Measurements from ENCODE around the gene INIP. TPM values are rescaled to one million over a fixed set of nuclear protein-coding genes. Genes with fewer than 3 reads are reported as not detected.

Gene INIP, protein sequence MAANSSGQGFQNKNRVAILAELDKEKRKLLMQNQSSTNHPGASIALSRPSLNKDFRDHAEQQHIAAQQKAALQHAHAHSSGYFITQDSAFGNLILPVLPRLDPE
- total RNA-seq = 1 to 10 TPM; 7.8 to 9.1 TPM
- polyA plus RNA-seq (2013, experiment 1 of 2) = 18.7 TPM
- polyA plus RNA-seq (2013, experiment 2 of 2) = 16.7 TPM
- 14.4 to 91.6 (median 52.5) reads per million in 172 experiments for total RNA-seq

GRCh38 chr9:112717661-112718331 lies at the start of gene INIP:
Gene INIP, minus strand, starts transcription at chr9:112718117. Its CDS starts 1,632 bp downstream, at chr9:112716485.
- peaks cover 32% of the 10 kb centered on the region for H3K36me3 Mint-ChIP-seq (ENCODE audit: low read depth)
- peaks cover 32% of the 10 kb centered on the region for H3K4me1 Mint-ChIP-seq (ENCODE audit: low read depth)
- H3K9me3 Mint-ChIP-seq = no peaks in the 10 kb centered on the region
- no peaks in the 10 kb centered on the region for H3K27me3 ChIP-seq (ENCODE audit: control insufficient read depth in 1 of 2, insufficient read depth in 2 of 2, low read length in 2 of 2)
- H3K4me1 ChIP-seq (ENCODE audit: insufficient read depth, low read length) = peaks cover 15% of the 10 kb centered on the region
- H3K27ac Mint-ChIP-seq = peak within 1 kb of the TSS; percentile 99
- H3K9me3 ChIP-seq (ENCODE audit: control insufficient read depth in 1 of 2, insufficient read depth in 1 of 2, low read length in 2 of 2) = no peaks in the 10 kb centered on the region
- ChIA-PET CTCF (interaction anchor here (0.6 to 2.7 kb wide), 7 partner anchors 13 to 684 kb away, joined by 3 to 16 read pairs (median 3); partner anchors contain the start of gene KIAA1958), POLR2A (interaction anchor here (0.6 to 3.8 kb wide), 15 partner anchors 25 to 1193 kb away, joined by 3 to 37 read pairs (median 4); partner anchors contain the start of genes DNAJC25, HSDL2, KIAA1958 and PTBP3)
- H3K4me3 Mint-ChIP-seq = peak within 1 kb of the TSS; percentile 99
- H3K4me3 ChIP-seq (ENCODE audit: low read length) = peak within 1 kb of the TSS; percentile 96
- H3K27ac ChIP-seq (ENCODE audit: low read depth in 1 of 2, low read length in 2 of 2) = peak within 1 kb of the TSS; percentile 92 to 95
- intact Hi-C loops (cut with DNase I, micrococcal nuclease) = loop anchor here (1.0 to 5.0 kb wide), 12 partner anchors 32 to 1190 kb away; partner anchors contain the start of genes DNAJC25 (in 1 of the 2), KIAA1958 (in 1 of the 2), PTBP3 (in 1 of the 2) and SNX30 (in 1 of the 2)
- ATAC-seq (ENCODE audit: poor library complexity) (peak; percentile 89), DNase-seq (peak; percentile 91 to 99 (median 95))
- peak; percentile 34 for TF ChIP-seq CTCF (IDR thresholded peaks at IDR 0.05)
- peaks cover 12% of the 10 kb centered on the region for H3K36me3 ChIP-seq (ENCODE audit: insufficient read depth, low read length)
- H3K27me3 Mint-ChIP-seq = no peaks in the 10 kb centered on the region

DNA sequence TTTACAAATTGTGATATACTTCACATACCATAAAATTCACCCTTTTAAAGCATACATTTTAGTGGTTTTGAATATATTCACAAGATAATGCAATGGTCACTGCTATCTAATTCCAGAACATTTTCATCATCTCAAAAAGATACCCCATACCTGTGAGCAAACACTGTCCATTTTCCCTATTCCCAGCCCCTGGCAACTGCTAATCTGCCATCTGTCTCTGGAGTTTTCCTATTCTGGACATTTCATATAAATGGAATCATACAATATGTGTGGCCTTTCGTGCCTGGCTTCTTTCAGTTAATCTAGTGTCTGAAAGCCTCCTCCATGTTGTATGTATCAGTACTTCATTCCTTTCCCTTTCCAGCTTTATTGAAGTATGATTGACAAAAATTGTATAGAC lies 47.4 kb upstream of the INIP start:
- Histone ChIP-seq H3K9me3 (ENCODE audit: control insufficient read depth in 1 of 2, insufficient read depth in 1 of 2, low read length in 2 of 2) (peaks cover 0 to 5% of the 10 kb centered on the region in 2 experiments), H3K4me1 (ENCODE audit: insufficient read depth, low read length) (peaks cover 6% of the 10 kb centered on the region), H3K36me3 (ENCODE audit: insufficient read depth, low read length) (peaks cover 2% of the 10 kb centered on the region), H3K27ac (ENCODE audit: low read depth in 1 of 2, low read length in 2 of 2) (no peak overlapping the region), H3K4me3 (ENCODE audit: low read length) (no peak overlapping the region), H3K27me3 (ENCODE audit: control insufficient read depth in 1 of 2, insufficient read depth in 2 of 2, low read length in 2 of 2) (no peaks in the 10 kb centered on the region)
- ChIA-PET POLR2A (interaction anchor here (1.1 kb wide), 1 partner anchor 14 kb away, joined by 3 read pairs; the partner anchor contains the start of gene SNX30), CTCF (interaction anchor here (0.9 kb wide), 1 partner anchor 28 kb away, joined by 3 read pairs; no protein-coding TSS in a partner anchor)
- peaks cover 46% of the 10 kb centered on the region for H3K4me1 Mint-ChIP-seq (ENCODE audit: low read depth)
- intact Hi-C loops (cut with DNase I, micrococcal nuclease) = no loop called here
- H3K9me3 Mint-ChIP-seq = peaks cover 5% of the 10 kb centered on the region
- H3K27me3 Mint-ChIP-seq = no peaks in the 10 kb centered on the region
- H3K27ac Mint-ChIP-seq = no peak overlapping the region
- DNase-seq (no peak), ATAC-seq (ENCODE audit: poor library complexity) (no peak)
- TF ChIP-seq CTCF (IDR thresholded peaks at IDR 0.05) = no peak
- H3K4me3 Mint-ChIP-seq = no peak overlapping the region
- peaks cover 22% of the 10 kb centered on the region for H3K36me3 Mint-ChIP-seq (ENCODE audit: low read depth)

DNA sequence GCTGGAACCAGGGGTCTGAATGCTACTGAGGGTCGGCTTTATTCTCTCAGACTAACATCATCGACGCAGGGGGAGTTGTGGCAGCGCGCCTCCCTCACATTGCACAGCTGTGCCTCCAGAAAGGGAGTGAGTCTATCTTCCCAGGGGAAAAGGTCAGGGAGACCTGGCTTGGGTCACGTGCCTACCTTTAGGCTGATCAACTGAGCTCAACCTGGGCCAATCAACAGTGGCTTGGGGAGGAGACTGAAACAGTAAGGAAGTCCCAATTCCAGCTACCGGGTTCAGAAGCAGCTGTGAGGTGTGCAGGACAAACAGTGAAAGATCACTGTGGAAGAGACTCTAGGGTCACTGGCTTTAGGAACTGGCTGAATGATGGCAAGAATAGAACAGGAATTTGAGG lies 46.9 kb upstream of the INIP start:
- no peak overlapping the region for H3K4me3 ChIP-seq (ENCODE audit: low read length)
- ChIA-PET POLR2A (interaction anchor here (1.1 kb wide), 1 partner anchor 14 kb away, joined by 3 read pairs; the partner anchor contains the start of gene SNX30), CTCF (interaction anchor here (0.6 to 0.9 kb wide), 2 partner anchors 28 to 1099 kb away, joined by 3 read pairs; no protein-coding TSS in a partner anchor)
- Mint-ChIP-seq H3K4me1 (ENCODE audit: low read depth) (peaks cover 51% of the 10 kb centered on the region), H3K27me3 (no peaks in the 10 kb centered on the region), H3K36me3 (ENCODE audit: low read depth) (peaks cover 22% of the 10 kb centered on the region), H3K4me3 (no peak overlapping the region), H3K9me3 (peaks cover 5% of the 10 kb centered on the region), H3K27ac (no peak overlapping the region)
- peaks cover 7% of the 10 kb centered on the region for H3K4me1 ChIP-seq (ENCODE audit: insufficient read depth, low read length)
- no peak for TF ChIP-seq CTCF (IDR thresholded peaks at IDR 0.05)
- no peak for ATAC-seq (ENCODE audit: poor library complexity)
- peaks cover 2% of the 10 kb centered on the region for H3K36me3 ChIP-seq (ENCODE audit: insufficient read depth, low read length)
- no peak overlapping the region for H3K27ac ChIP-seq (ENCODE audit: low read depth in 1 of 2, low read length in 2 of 2)
- no peak for DNase-seq
- H3K27me3 ChIP-seq (ENCODE audit: control insufficient read depth in 1 of 2, insufficient read depth in 2 of 2, low read length in 2 of 2) = no peaks in the 10 kb centered on the region
- intact Hi-C loops (cut with DNase I, micrococcal nuclease) = no loop called here
- peaks cover 0 to 5% of the 10 kb centered on the region in 2 experiments for H3K9me3 ChIP-seq (ENCODE audit: control insufficient read depth in 1 of 2, insufficient read depth in 1 of 2, low read length in 2 of 2)

Measured in CD4-positive, alpha-beta T cell (primary cell).